Epithelial cell of proximal tubule (primary cell): Measurements from ENCODE around the gene OR52E5. TPM values are rescaled to one million over a fixed set of nuclear protein-coding genes. Genes with fewer than 3 reads are reported as not detected.

Experiments
- DNase-seq: peaks from one replicate; pipeline ENCODE4 v3.0.0-alpha.2; 2011; ENCODE audit warnings: low read depth
- H3K4me3 ChIP-seq: 2 replicates; pipeline ENCODE4 v1.5.1; 2011; ENCODE audit warnings: low read depth, mild to moderate bottlenecking, low read length
- CTCF ChIP-seq: conservative IDR thresholded peaks from 2 replicates; pipeline ENCODE4 v1.5.1; 2012; ENCODE audit warnings: low read depth, mild to moderate bottlenecking, low read length
- total RNA-seq: library from RNA; depleted of rRNA; stranded (reverse); fragments of >200 nt; gene quantifications from 2 replicates; pipeline ENCODE4 v1.2.3, GENCODE V29; 2015

The OR52E5 gene
- total RNA-seq, 1 donor from 2014 or later: not detected

GRCh38 chr11:5941951-5942350 lies 48.9 kb downstream of the OR52E5 start, which contains the start of gene OR56A3:
TSS of gene OR56A3 (plus strand) at chr11:5942251. CDS start at chr11:5947347, 5,096 bp downstream.
- no peak for DNase-seq
- no peak for TF ChIP-seq CTCF
- no peak within 1 kb of the TSS for H3K4me3 ChIP-seq

Other genes starting within 250 kb of the OR52E5 start
- 20.5 and 28.5 TPM in 2 replicates for gene TRIM5, start 208.1 kb upstream of the OR52E5 start, total RNA-seq
- gene TRIM22, start 203.4 kb upstream of the OR52E5 start, total RNA-seq: 8.2 and 18.9 TPM in 2 replicates
- not detected in 2 replicates for gene OR56B1, start 156.8 kb upstream of the OR52E5 start, total RNA-seq
- gene OR52N4, start 139.0 kb upstream of the OR52E5 start, total RNA-seq: not detected in 2 replicates
- not detected in 2 replicates for gene OR52N5, start 109.9 kb upstream of the OR52E5 start, total RNA-seq
- not detected in 2 replicates for gene OR52N1, start 101.9 kb upstream of the OR52E5 start, total RNA-seq
- not detected in 2 replicates for gene OR52N2, start 84.3 kb upstream of the OR52E5 start, total RNA-seq
- not detected in 2 replicates for gene OR52E6, start 51.3 kb upstream of the OR52E5 start, total RNA-seq
- not detected in 2 replicates for gene OR52E8, start 35.5 kb upstream of the OR52E5 start, total RNA-seq
- gene OR52E4, start 12.6 kb upstream of the OR52E5 start, total RNA-seq: not detected in 2 replicates
- gene OR56A3, start 49.0 kb downstream of the OR52E5 start, total RNA-seq: not detected in 2 replicates
- gene OR56A5, start 75.3 kb downstream of the OR52E5 start, total RNA-seq: not detected in 2 replicates
- gene OR52L1, start 93.8 kb downstream of the OR52E5 start, total RNA-seq: not detected in 2 replicates
- not detected in 2 replicates for gene OR56A4, start 113.7 kb downstream of the OR52E5 start, total RNA-seq
- not detected in 2 replicates for gene OR56A1, start 137.6 kb downstream of the OR52E5 start, total RNA-seq
- not detected in 2 replicates for gene OR56B4, start 214.5 kb downstream of the OR52E5 start, total RNA-seq